HEK293T (cell line): Measurements from ENCODE around the gene TTC39B.

Experiments used
- ARNT ChIP-seq: fragments of 450-650 bp; IDR thresholded peaks from 2 replicates; pipeline ENCODE4 v1.6.1; 2017; ENCODE audit warnings: mild to moderate bottlenecking
- BHLHE40 ChIP-seq: fragments of 450-650 bp; IDR thresholded peaks from 2 replicates; pipeline ENCODE4 v1.6.1; 2016; ENCODE audit warnings: mild to moderate bottlenecking, moderate library complexity, borderline replicate concordance
- CTBP1 ChIP-seq: fragments of 450-650 bp; IDR thresholded peaks from 2 replicates; pipeline ENCODE4 v1.6.1; 2016; ENCODE audit warnings: borderline replicate concordance
- ELF4 ChIP-seq: fragments of 450-650 bp; IDR thresholded peaks from 2 replicates; pipeline ENCODE4 v1.6.1; 2017; ENCODE audit warnings: antibody characterized with exemption
- FOXA1 ChIP-seq: fragments of 450-650 bp; IDR thresholded peaks from 2 replicates; pipeline ENCODE4 v1.6.1; 2016; ENCODE audit warnings: mild to moderate bottlenecking
- FOXM1 ChIP-seq: fragments of 450-650 bp; IDR thresholded peaks from 2 replicates; pipeline ENCODE4 v1.6.1; 2017; ENCODE audit warnings: mild to moderate bottlenecking, borderline replicate concordance
- HDGF ChIP-seq: fragments of 450-650 bp; IDR thresholded peaks from 2 replicates; pipeline ENCODE4 v1.6.1; 2017; ENCODE audit warnings: antibody characterized with exemption, borderline replicate concordance
- L3MBTL2 ChIP-seq: fragments of 450-650 bp; conservative IDR thresholded peaks from 2 replicates; pipeline ENCODE4 v1.6.1; 2016; ENCODE audit warnings: mild to moderate bottlenecking
- LEF1 ChIP-seq: fragments of 450-650 bp; IDR thresholded peaks from 2 replicates; pipeline ENCODE4 v1.6.1; 2017; ENCODE audit warnings: mild to moderate bottlenecking, borderline replicate concordance
- NFRKB ChIP-seq: fragments of 450-650 bp; IDR thresholded peaks from 2 replicates; pipeline ENCODE4 v1.6.1; 2016; ENCODE audit warnings: mild to moderate bottlenecking, moderate library complexity
- PKNOX1 ChIP-seq: fragments of 450-650 bp; IDR thresholded peaks from 2 replicates; pipeline ENCODE4 v1.6.1; 2016
- SP1 ChIP-seq: fragments of 450-650 bp; IDR thresholded peaks from 2 replicates; pipeline ENCODE4 v1.6.1; 2017
- SUZ12 ChIP-seq: fragments of 450-650 bp; IDR thresholded peaks from 2 replicates; pipeline ENCODE4 v1.6.1; 2016; ENCODE audit warnings: mild to moderate bottlenecking
- TARDBP ChIP-seq: fragments of 450-650 bp; IDR thresholded peaks from 2 replicates; pipeline ENCODE4 v1.6.1; 2016

GRCh38 chr9:15317836-15318235 is 10.8 kb upstream of the TTC39B start:
- no peak for TF ChIP-seq FOXM1
- TF ChIP-seq NFRKB: no peak
- no peak for TF ChIP-seq CTBP1
- TF ChIP-seq SP1: no peak
- TF ChIP-seq BHLHE40: no peak
- TF ChIP-seq ELF4: no peak
- TF ChIP-seq SUZ12: no peak
- TF ChIP-seq TARDBP: no peak
- TF ChIP-seq FOXA1: no peak
- TF ChIP-seq LEF1: no peak
- TF ChIP-seq HDGF: no peak
- no peak for TF ChIP-seq PKNOX1
- TF ChIP-seq ARNT: no peak
- TF ChIP-seq L3MBTL2: no peak
